ENCODE results near the gene SPRY4. TPM values are rescaled to one million over a fixed set of nuclear protein-coding genes. Genes with fewer than 3 reads are reported as not detected.
A peak's percentile ranks its signal among the peaks of the same experiment; 100 is the strongest.

SPRY4 gene
- total RNA-seq, 1 donor from 2014 or later = 15.6 TPM

DNA sequence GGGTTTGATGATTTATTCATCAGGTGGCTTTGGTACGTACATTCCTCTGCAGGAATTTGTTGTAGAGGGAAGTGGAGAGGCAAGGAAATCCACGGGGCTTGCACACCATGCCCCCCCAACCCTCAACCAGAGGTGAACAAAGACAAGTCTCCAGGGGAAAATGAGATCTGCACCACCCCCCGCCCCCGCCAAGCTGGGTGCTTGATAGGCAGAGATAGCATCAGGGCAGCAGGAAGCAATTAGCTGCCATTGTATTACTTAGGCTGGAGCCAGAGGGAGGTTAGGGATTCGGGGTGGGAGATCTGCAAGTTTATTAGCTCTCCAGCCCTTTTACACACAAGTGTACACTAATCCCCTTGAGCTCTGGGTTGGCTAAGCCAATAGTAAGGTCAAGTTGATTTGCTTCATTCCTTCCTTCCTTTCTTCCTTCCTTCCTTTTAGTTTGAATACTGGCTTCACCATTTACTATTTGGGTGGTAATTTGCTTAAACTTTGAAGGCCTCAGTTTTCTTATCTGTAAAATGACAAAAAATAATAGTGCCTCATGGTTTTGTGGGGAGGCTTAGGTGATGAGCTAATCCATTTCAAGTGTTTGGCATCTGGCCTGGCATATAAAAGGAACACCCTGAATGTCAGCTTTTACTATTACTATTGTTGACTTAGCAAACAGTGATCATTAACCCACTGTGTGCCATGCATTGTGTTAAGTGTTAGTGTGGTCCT lies 34.1 kb downstream of the SPRY4 start:
- Mint-ChIP-seq H3K27ac (ENCODE audit: unreplicated experiment) (no peak overlapping the region), H3K9me3 (ENCODE audit: unreplicated experiment) (no peaks in the 10 kb centered on the region), H3K27me3 (ENCODE audit: unreplicated experiment) (no peaks in the 10 kb centered on the region), H3K4me3 (ENCODE audit: unreplicated experiment) (no peak overlapping the region), H3K36me3 (ENCODE audit: unreplicated experiment) (no peaks in the 10 kb centered on the region), H3K4me1 (ENCODE audit: unreplicated experiment) (peaks cover 20% of the 10 kb centered on the region)
- DNase-seq (ENCODE audit: extremely low spot score, unreplicated experiment) = no peak
- TF ChIP-seq, protein P1, sequence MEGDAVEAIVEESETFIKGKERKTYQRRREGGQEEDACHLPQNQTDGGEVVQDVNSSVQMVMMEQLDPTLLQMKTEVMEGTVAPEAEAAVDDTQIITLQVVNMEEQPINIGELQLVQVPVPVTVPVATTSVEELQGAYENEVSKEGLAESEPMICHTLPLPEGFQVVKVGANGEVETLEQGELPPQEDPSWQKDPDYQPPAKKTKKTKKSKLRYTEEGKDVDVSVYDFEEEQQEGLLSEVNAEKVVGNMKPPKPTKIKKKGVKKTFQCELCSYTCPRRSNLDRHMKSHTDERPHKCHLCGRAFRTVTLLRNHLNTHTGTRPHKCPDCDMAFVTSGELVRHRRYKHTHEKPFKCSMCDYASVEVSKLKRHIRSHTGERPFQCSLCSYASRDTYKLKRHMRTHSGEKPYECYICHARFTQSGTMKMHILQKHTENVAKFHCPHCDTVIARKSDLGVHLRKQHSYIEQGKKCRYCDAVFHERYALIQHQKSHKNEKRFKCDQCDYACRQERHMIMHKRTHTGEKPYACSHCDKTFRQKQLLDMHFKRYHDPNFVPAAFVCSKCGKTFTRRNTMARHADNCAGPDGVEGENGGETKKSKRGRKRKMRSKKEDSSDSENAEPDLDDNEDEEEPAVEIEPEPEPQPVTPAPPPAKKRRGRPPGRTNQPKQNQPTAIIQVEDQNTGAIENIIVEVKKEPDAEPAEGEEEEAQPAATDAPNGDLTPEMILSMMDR (IDR thresholded peaks at IDR 0.05) = no peak

DNA sequence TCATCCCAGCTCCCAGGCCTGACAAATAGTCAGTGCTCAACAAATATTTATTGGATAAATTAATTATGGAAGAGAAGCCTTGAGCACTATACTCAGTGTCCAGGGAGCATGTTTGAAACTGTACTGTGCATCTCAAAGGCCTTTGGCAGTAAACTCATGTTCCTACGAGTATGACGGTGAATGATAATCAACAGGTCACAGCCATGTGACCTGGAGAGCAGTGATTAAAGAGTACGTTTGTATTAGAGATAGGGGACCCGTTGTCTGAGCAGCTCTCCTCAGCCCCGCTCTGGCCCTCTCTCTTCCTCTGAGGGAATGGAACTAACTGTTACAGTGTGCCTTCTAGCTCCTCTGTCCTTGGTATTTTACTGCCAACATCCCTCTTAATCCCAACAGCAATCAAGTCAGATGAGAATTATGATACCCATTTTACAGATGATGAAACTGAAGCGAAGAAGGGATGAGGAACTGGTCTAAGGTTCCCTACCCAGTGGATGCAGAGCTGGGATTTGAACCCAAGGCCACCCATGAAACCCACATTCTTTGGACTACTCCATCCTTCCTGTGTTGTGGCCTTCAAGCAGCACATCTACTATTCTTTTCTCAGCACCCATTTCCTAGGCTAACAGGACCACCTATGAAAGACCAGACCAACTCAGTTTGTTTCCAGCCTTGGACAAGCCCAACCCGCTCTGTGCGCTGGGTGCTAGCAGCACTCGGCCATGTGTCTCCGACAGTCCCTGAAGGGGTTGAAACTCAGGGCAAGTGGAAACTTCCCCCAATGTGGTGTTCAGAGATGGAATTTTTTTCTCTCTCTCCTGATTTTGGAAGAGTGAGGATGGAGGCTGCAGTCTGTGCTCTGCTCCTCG lies 34.9 kb downstream of the SPRY4 start:
- Mint-ChIP-seq H3K36me3 (ENCODE audit: unreplicated experiment) (no peaks in the 10 kb centered on the region), H3K9me3 (ENCODE audit: unreplicated experiment) (no peaks in the 10 kb centered on the region), H3K27me3 (ENCODE audit: unreplicated experiment) (no peaks in the 10 kb centered on the region), H3K4me1 (ENCODE audit: unreplicated experiment) (peaks cover 12% of the 10 kb centered on the region), H3K27ac (ENCODE audit: unreplicated experiment) (no peak overlapping the region), H3K4me3 (ENCODE audit: unreplicated experiment) (no peak overlapping the region)
- no peak for DNase-seq (ENCODE audit: extremely low spot score, unreplicated experiment)
- TF ChIP-seq, protein P1 (IDR thresholded peaks at IDR 0.05) = no peak

DNA sequence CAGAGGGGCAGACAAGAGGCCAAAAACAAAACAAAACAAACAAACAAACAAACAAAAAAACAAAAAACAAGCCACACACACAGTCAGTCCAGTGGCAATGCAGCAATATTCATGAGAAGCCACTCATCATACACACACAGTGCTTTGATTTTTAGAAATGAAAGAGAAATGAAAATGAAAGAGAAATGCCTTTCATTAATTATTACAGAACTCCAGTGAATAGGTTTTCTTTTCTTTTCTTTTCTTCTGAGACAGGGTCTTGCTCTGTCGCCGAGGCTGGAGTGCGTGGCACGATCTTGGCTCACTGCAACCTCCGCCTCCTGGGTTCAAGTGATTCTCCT lies 36.9 kb downstream of the SPRY4 start:
- no peak for DNase-seq (ENCODE audit: extremely low spot score, unreplicated experiment)
- peak overlapping the region; percentile 67 for H3K27ac Mint-ChIP-seq (ENCODE audit: unreplicated experiment)
- H3K9me3 Mint-ChIP-seq (ENCODE audit: unreplicated experiment) = no peaks in the 10 kb centered on the region
- TF ChIP-seq, protein P1 (IDR thresholded peaks at IDR 0.05) = no peak
- H3K36me3 Mint-ChIP-seq (ENCODE audit: unreplicated experiment) = no peaks in the 10 kb centered on the region
- no peak overlapping the region for H3K4me3 Mint-ChIP-seq (ENCODE audit: unreplicated experiment)
- H3K27me3 Mint-ChIP-seq (ENCODE audit: unreplicated experiment) = no peaks in the 10 kb centered on the region
- peaks cover 8% of the 10 kb centered on the region for H3K4me1 Mint-ChIP-seq (ENCODE audit: unreplicated experiment)

DNA sequence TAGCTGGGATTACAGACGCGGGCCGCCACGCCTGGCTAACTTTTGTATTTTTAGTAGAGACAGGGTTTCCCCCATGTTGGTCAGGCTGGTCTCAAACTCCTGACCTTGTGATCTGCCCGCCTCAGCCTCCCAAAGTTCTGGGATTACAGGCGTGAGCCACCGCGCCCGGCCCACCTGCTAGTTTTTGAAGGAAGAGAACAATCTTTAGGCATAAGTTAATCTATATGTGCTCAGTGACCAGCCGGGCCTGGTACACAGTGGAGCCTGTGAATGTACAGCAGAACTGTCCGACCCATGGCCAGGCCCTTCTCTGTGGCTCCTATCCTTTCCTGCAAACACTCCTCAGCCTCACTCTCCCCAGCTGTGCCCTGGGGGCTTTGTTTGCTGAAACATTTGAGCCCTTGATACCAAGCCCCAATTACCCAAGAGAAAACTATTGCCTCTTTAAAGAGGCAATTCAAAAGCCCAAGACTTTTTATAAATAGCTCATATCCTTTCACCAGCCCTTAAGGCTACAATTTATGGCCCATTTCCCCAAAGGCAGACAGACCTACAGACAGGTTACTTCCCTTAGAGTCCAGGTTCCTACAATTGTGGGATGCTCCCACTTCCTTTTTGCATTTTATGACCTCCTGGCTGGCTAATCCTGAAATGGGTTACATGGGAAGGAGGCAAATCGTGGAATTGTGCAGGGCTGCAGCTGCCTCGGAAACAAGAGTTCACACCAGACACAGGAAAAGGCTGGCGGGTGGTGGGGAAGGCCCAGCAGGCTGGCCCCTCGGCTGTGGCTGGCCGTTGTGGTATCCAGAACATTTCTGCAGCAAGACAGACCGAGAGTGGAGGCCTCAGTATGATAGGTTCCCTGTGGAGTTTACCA lies 37.5 kb downstream of the SPRY4 start:
- Mint-ChIP-seq H3K9me3 (ENCODE audit: unreplicated experiment) (no peaks in the 10 kb centered on the region), H3K27me3 (ENCODE audit: unreplicated experiment) (no peaks in the 10 kb centered on the region), H3K36me3 (ENCODE audit: unreplicated experiment) (no peaks in the 10 kb centered on the region), H3K4me1 (ENCODE audit: unreplicated experiment) (peaks cover 8% of the 10 kb centered on the region), H3K4me3 (ENCODE audit: unreplicated experiment) (no peak overlapping the region), H3K27ac (ENCODE audit: unreplicated experiment) (peak overlapping the region; percentile 67)
- DNase-seq (ENCODE audit: extremely low spot score, unreplicated experiment) = no peak
- TF ChIP-seq, protein P1 (IDR thresholded peaks at IDR 0.05) = no peak
